WTC11 (cell line): ENCODE measurements around the gene HTRA1. TPM values are rescaled to one million over a fixed set of nuclear protein-coding genes. Genes with fewer than 3 reads are reported as not detected.

Source experiments
- ATAC-seq: fragments of 200-7000 bp; cut with Tn5 transposase; 2 replicates; pipeline ENCODE4 v1.10.0; 2021; ENCODE audit warnings: mild to moderate bottlenecking, moderate library complexity
- CTCF ChIA-PET: fragments of 300-600 bp; sonication (Branson Sonifier 250); formaldehyde crosslinking; loops from one replicate; lab custom pipeline; 2021; ENCODE audit warnings: antibody characterized with exemption; lab: Charles Lee
- POLR2A ChIA-PET: fragments of 350-600 bp; sonication (Branson Sonifier 250); formaldehyde crosslinking; loops from one replicate; lab custom pipeline; 2021; ENCODE audit warnings: antibody characterized with exemption; lab: Charles Lee
- DNase-seq: peaks from one replicate; pipeline ENCODE4 v3.0.0; 2021; ENCODE audit warnings: low spot score
- H3K27ac Mint-ChIP-seq: 2 replicates; pipeline ENCODE4 v1.8.0; 2021; ENCODE audit warnings: mixed read lengths
- H3K27me3 Mint-ChIP-seq: 2 replicates; pipeline ENCODE4 v1.8.0; 2021; ENCODE audit warnings: low read depth, mild to moderate bottlenecking, moderate library complexity, mixed read lengths
- H3K36me3 Mint-ChIP-seq: 2 replicates; pipeline ENCODE4 v1.8.0; 2021; ENCODE audit warnings: mixed read lengths
- H3K4me1 Mint-ChIP-seq: 2 replicates; pipeline ENCODE4 v1.8.0; 2022; ENCODE audit warnings: mixed read lengths
- H3K4me3 Mint-ChIP-seq: 2 replicates; pipeline ENCODE4 v1.8.0; 2021; ENCODE audit warnings: mild to moderate bottlenecking, moderate library complexity, mixed read lengths
- H3K9me3 Mint-ChIP-seq: 2 replicates; pipeline ENCODE4 v1.8.0; 2021; ENCODE audit warnings: mixed read lengths
- FOXJ3 ChIP-seq: sonication (generic); formaldehyde crosslinking; IDR thresholded peaks from 2 replicates; pipeline ENCODE4 v1.9.0; 2021; ENCODE audit warnings: missing genetic modification reagents, mild to moderate bottlenecking, borderline replicate concordance
- GRHL2 ChIP-seq: fragments of 250-450 bp; sonication (Bioruptor Pico); IDR thresholded peaks from 2 replicates; pipeline ENCODE4 v1.8.0; 2022; ENCODE audit warnings: mild to moderate bottlenecking, moderate library complexity; ENCODE audit not compliant: insufficient replicate concordance, severe bottlenecking
- IRF2 ChIP-seq: sonication (generic); formaldehyde crosslinking; IDR thresholded peaks from 2 replicates; pipeline ENCODE4 v1.8.0; 2022; ENCODE audit warnings: low read depth, missing genetic modification reagents, borderline replicate concordance
- JUN ChIP-seq: sonication (generic); formaldehyde crosslinking; IDR thresholded peaks from 2 replicates; pipeline ENCODE4 v1.8.0; 2023; ENCODE audit warnings: mild to moderate bottlenecking, missing genetic modification reagents
- NFATC4 ChIP-seq: fragments of 250-450 bp; sonication (Bioruptor Pico); IDR thresholded peaks from 2 replicates; pipeline ENCODE4 v1.9.0; 2021; ENCODE audit warnings: mild to moderate bottlenecking
- SMAD3 ChIP-seq: sonication (generic); formaldehyde crosslinking; IDR thresholded peaks from 2 replicates; pipeline ENCODE4 v1.8.0; 2022; ENCODE audit warnings: missing genetic modification reagents, mild to moderate bottlenecking, borderline replicate concordance
- SOX15 ChIP-seq: fragments of 250-450 bp; sonication (Bioruptor Pico); IDR thresholded peaks from 2 replicates; pipeline ENCODE4 v1.9.0; 2021; ENCODE audit warnings: mild to moderate bottlenecking
- TCF7 ChIP-seq: sonication (generic); formaldehyde crosslinking; IDR thresholded peaks from 2 replicates; pipeline ENCODE4 v1.8.0; 2022; ENCODE audit warnings: mild to moderate bottlenecking, low read depth, missing genetic modification reagents, moderate library complexity
- TEAD1 ChIP-seq: sonication (generic); formaldehyde crosslinking; IDR thresholded peaks from 2 replicates; pipeline ENCODE4 v1.8.0; 2022; ENCODE audit warnings: mild to moderate bottlenecking, missing genetic modification reagents
- total RNA-seq: library from RNA; stranded (reverse); gene quantifications from 3 replicates; pipeline ENCODE4 v1.2.3, GENCODE V29; 2021
- TF ChIP-seq, protein P1 (sequence below): sonication (generic); formaldehyde crosslinking; IDR thresholded peaks from 2 replicates; pipeline ENCODE4 v1.8.1; 2023; ENCODE audit warnings: mild to moderate bottlenecking, missing genetic modification reagents, moderate library complexity
- TF ChIP-seq, protein P2 (sequence below): fragments of 200-600 bp; IDR thresholded peaks from 2 replicates; pipeline ENCODE4 v1.8.0; 2022; ENCODE audit warnings: antibody characterized with exemption
- TF ChIP-seq, protein P3 (sequence below): fragments of 250-450 bp; sonication (Bioruptor Pico); IDR thresholded peaks from 2 replicates; pipeline ENCODE4 v1.9.0; 2021; ENCODE audit warnings: mild to moderate bottlenecking
- TF ChIP-seq, protein P4 (sequence below): sonication (generic); formaldehyde crosslinking; IDR thresholded peaks from 2 replicates; pipeline ENCODE4 v1.8.0; 2022; ENCODE audit warnings: mild to moderate bottlenecking, missing genetic modification reagents
- TF ChIP-seq, protein P5 (sequence below): sonication (generic); formaldehyde crosslinking; IDR thresholded peaks from 2 replicates; pipeline ENCODE4 v1.8.1; 2023; ENCODE audit warnings: mild to moderate bottlenecking, missing genetic modification reagents
- TF ChIP-seq, protein P6 (sequence below): sonication (generic); formaldehyde crosslinking; IDR thresholded peaks from 2 replicates; pipeline ENCODE4 v1.8.1; 2022; ENCODE audit warnings: low read depth, mild to moderate bottlenecking, moderate library complexity, missing genetic modification reagents, borderline replicate concordance
- TF ChIP-seq, protein P7 (sequence below): fragments of 250-450 bp; sonication (Bioruptor Pico); IDR thresholded peaks from 2 replicates; pipeline ENCODE4 v1.9.0; 2021; ENCODE audit warnings: mild to moderate bottlenecking

Gene HTRA1
- total RNA-seq, 1 experiment from 2014 or later, result 18.3 TPM

DNA sequence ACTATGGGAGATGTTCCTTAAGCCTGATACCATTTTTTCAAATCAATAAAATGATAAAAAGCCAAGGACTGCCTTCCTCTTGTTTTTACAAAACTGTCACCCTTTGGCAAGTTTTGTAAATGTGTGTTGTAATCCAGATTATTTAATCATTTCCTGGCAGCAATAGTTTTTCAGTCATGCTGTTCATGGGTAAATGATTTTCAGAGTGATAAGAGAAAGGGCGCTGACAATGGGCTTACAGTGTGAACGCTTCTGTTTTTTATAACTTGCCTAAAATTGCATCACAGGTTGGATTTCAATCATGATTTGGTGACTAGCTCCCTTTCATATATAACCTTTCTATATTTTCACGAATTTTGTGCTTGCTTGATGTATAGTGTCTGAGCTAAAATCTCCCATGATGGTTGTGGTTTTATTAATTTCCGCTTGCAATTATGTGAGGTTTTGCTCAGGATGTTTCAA is 80.2 kb downstream of the HTRA1 start:
- no peaks in the 10 kb centered on the region; the same call in 1 of the 2 replicates for H3K27me3 Mint-ChIP-seq
- H3K4me3 Mint-ChIP-seq, result no peak overlapping the region
- no peaks in the 10 kb centered on the region for H3K36me3 Mint-ChIP-seq
- ATAC-seq, result no peak
- H3K27ac Mint-ChIP-seq, result no peak overlapping the region
- no peaks in the 10 kb centered on the region for H3K4me1 Mint-ChIP-seq
- DNase-seq, result no peak
- no peak for TF ChIP-seq JUN (CRISPR knock-in tag)
- TF ChIP-seq, protein P1, sequence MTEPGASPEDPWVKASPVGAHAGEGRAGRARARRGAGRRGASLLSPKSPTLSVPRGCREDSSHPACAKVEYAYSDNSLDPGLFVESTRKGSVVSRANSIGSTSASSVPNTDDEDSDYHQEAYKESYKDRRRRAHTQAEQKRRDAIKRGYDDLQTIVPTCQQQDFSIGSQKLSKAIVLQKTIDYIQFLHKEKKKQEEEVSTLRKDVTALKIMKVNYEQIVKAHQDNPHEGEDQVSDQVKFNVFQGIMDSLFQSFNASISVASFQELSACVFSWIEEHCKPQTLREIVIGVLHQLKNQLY (CRISPR knock-in tag), result no peak
- TF ChIP-seq, protein P2, sequence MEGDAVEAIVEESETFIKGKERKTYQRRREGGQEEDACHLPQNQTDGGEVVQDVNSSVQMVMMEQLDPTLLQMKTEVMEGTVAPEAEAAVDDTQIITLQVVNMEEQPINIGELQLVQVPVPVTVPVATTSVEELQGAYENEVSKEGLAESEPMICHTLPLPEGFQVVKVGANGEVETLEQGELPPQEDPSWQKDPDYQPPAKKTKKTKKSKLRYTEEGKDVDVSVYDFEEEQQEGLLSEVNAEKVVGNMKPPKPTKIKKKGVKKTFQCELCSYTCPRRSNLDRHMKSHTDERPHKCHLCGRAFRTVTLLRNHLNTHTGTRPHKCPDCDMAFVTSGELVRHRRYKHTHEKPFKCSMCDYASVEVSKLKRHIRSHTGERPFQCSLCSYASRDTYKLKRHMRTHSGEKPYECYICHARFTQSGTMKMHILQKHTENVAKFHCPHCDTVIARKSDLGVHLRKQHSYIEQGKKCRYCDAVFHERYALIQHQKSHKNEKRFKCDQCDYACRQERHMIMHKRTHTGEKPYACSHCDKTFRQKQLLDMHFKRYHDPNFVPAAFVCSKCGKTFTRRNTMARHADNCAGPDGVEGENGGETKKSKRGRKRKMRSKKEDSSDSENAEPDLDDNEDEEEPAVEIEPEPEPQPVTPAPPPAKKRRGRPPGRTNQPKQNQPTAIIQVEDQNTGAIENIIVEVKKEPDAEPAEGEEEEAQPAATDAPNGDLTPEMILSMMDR, result no peak
- TF ChIP-seq, protein P3, sequence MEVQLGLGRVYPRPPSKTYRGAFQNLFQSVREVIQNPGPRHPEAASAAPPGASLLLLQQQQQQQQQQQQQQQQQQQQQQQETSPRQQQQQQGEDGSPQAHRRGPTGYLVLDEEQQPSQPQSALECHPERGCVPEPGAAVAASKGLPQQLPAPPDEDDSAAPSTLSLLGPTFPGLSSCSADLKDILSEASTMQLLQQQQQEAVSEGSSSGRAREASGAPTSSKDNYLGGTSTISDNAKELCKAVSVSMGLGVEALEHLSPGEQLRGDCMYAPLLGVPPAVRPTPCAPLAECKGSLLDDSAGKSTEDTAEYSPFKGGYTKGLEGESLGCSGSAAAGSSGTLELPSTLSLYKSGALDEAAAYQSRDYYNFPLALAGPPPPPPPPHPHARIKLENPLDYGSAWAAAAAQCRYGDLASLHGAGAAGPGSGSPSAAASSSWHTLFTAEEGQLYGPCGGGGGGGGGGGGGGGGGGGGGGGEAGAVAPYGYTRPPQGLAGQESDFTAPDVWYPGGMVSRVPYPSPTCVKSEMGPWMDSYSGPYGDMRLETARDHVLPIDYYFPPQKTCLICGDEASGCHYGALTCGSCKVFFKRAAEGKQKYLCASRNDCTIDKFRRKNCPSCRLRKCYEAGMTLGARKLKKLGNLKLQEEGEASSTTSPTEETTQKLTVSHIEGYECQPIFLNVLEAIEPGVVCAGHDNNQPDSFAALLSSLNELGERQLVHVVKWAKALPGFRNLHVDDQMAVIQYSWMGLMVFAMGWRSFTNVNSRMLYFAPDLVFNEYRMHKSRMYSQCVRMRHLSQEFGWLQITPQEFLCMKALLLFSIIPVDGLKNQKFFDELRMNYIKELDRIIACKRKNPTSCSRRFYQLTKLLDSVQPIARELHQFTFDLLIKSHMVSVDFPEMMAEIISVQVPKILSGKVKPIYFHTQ (CRISPR knock-in tag), result no peak
- TF ChIP-seq, protein P4, sequence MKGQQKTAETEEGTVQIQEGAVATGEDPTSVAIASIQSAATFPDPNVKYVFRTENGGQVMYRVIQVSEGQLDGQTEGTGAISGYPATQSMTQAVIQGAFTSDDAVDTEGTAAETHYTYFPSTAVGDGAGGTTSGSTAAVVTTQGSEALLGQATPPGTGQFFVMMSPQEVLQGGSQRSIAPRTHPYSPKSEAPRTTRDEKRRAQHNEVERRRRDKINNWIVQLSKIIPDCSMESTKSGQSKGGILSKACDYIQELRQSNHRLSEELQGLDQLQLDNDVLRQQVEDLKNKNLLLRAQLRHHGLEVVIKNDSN (CRISPR knock-in tag), result no peak
- TF ChIP-seq, all 79 proteins: peak for 0
- ChIA-PET POLR2A (no interaction called here), CTCF (no interaction called here)
- H3K9me3 Mint-ChIP-seq, result peaks cover 11% of the 10 kb centered on the region

DNA sequence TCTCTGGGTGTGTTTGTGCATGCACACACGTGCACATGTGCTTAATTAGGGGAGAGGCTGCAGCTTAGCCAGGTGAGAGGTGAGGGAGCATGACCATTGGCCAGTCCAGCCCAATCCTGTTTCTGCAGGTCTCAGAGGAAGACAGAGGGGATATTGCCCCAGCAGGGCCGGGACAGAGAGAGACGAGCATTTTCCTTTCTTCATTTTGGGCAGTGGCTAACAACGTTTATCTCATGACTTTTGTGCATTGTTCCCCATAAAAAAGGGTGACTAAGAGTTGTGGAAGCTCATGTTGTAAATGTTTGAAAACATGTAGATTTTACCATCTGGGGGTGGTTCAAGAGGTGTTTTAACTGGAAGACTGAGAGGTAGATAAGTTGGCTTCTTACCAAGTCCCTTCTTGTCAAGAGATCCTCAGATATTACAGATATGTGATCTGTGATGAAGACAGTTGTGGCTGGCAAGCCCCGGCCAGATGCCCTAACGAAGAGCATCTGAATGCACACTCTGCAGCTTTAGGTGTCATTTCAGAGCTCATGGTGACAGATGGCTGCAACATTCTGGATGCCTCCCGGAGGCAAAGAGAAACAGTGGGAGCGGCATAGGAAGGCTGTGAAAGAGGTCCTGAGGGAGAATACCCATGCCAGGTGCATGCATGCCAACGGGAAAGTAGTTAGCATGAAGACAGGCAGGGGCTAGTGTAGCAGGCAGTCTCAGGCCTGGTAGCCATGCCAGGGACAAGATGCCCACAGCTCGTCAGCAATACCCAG is 82.5 kb downstream of the HTRA1 start:
- no peaks in the 10 kb centered on the region for H3K4me1 Mint-ChIP-seq
- H3K36me3 Mint-ChIP-seq, result no peaks in the 10 kb centered on the region
- no peak overlapping the region for H3K27ac Mint-ChIP-seq
- CTCF ChIA-PET, result no interaction called here
- no peaks in the 10 kb centered on the region for H3K9me3 Mint-ChIP-seq
- DNase-seq (no peak), ATAC-seq (no peak)
- TF ChIP-seq, protein P5, sequence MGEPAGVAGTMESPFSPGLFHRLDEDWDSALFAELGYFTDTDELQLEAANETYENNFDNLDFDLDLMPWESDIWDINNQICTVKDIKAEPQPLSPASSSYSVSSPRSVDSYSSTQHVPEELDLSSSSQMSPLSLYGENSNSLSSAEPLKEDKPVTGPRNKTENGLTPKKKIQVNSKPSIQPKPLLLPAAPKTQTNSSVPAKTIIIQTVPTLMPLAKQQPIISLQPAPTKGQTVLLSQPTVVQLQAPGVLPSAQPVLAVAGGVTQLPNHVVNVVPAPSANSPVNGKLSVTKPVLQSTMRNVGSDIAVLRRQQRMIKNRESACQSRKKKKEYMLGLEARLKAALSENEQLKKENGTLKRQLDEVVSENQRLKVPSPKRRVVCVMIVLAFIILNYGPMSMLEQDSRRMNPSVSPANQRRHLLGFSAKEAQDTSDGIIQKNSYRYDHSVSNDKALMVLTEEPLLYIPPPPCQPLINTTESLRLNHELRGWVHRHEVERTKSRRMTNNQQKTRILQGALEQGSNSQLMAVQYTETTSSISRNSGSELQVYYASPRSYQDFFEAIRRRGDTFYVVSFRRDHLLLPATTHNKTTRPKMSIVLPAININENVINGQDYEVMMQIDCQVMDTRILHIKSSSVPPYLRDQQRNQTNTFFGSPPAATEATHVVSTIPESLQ, result no peak
- no peak for TF ChIP-seq TEAD1 (CRISPR knock-in tag)
- POLR2A ChIA-PET, result no interaction called here
- no peak overlapping the region for H3K4me3 Mint-ChIP-seq
- H3K27me3 Mint-ChIP-seq, result no peaks in the 10 kb centered on the region

DNA sequence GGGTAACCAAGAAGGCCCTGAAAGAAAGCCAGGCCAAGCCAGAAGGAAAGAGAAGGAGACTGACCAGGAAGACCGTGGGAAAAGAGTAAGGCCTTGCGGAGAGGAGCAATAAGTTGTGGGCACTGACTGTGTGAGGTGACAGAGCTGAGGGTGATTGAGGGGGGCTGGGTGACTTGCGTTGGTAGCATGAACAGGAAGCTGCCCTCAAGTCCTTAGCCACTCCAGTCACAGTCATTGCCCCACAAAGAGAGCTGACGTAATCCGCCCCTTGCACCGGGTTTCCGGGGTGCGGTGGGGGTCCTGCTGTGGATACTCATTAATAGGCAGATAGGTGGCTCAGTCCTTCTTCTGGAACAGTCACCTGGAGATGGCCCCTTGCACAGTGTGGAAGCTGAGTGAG is 83.1 kb downstream of the HTRA1 start:
- DNase-seq (no peak), ATAC-seq (no peak)
- TF ChIP-seq, protein P6, sequence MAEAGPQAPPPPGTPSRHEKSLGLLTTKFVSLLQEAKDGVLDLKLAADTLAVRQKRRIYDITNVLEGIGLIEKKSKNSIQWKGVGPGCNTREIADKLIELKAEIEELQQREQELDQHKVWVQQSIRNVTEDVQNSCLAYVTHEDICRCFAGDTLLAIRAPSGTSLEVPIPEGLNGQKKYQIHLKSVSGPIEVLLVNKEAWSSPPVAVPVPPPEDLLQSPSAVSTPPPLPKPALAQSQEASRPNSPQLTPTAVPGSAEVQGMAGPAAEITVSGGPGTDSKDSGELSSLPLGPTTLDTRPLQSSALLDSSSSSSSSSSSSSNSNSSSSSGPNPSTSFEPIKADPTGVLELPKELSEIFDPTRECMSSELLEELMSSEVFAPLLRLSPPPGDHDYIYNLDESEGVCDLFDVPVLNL (CRISPR knock-in tag), result no peak
- TF ChIP-seq, protein P7, sequence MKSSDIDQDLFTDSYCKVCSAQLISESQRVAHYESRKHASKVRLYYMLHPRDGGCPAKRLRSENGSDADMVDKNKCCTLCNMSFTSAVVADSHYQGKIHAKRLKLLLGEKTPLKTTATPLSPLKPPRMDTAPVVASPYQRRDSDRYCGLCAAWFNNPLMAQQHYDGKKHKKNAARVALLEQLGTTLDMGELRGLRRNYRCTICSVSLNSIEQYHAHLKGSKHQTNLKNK (CRISPR knock-in tag), result no peak
- TF ChIP-seq IRF2 (CRISPR knock-in tag) (no peak), GRHL2 (CRISPR knock-in tag) (no peak), SOX15 (CRISPR knock-in tag) (no peak), TCF7 (CRISPR knock-in tag) (no peak), FOXJ3 (CRISPR knock-in tag) (no peak), SMAD3 (CRISPR knock-in tag) (no peak), NFATC4 (CRISPR knock-in tag) (no peak)
- H3K27me3 Mint-ChIP-seq, result no peaks in the 10 kb centered on the region
- H3K9me3 Mint-ChIP-seq, result no peaks in the 10 kb centered on the region
- no peaks in the 10 kb centered on the region for H3K4me1 Mint-ChIP-seq
- CTCF ChIA-PET, result interaction anchor here (1.5 kb wide), 1 partner anchor 21 kb away, joined by 4 read pairs; no protein-coding TSS in a partner anchor
- no peak overlapping the region for H3K4me3 Mint-ChIP-seq
- H3K36me3 Mint-ChIP-seq, result no peaks in the 10 kb centered on the region
- no peak overlapping the region for H3K27ac Mint-ChIP-seq
- POLR2A ChIA-PET, result no interaction called here
